Erythroblast (primary cell): ENCODE results near the gene RAD51C.
A peak's percentile ranks its signal among the peaks of the same experiment; 100 is the strongest.

Source experiments
- DNase-seq, 2 experiments: peaks; one replicate each; lab custom pipeline; 2025; lab: John Stamatoyannopoulos, UW
- GATA1 ChIP-seq: IDR thresholded peaks from 2 replicates; pipeline ENCODE4 v1.6.1; 2011; ENCODE audit warnings: low read depth, mild to moderate bottlenecking, control low read depth, low read length, moderate library complexity
- POLR2A ChIP-seq: IDR thresholded peaks from 2 replicates; pipeline ENCODE4 v1.6.1; 2011; ENCODE audit warnings: mild to moderate bottlenecking, low read length

Gene RAD51C

GRCh38 chr17:58694302-58694701, 1.9 kb downstream of the RAD51C start:
- DNase-seq, result no peak
- TF ChIP-seq GATA1 (no peak), POLR2A (no peak)

- DNase-seq, result no peak
- TF ChIP-seq GATA1 (no peak), POLR2A (no peak)
Measured at GRCh38 chr17:58694826-58695225, 2.4 kb downstream of the RAD51C start.

- TF ChIP-seq POLR2A (no peak), GATA1 (no peak)
- no peak for DNase-seq
Measured at GRCh38 chr17:58699771-58700170, 7.4 kb downstream of the RAD51C start.

DNA sequence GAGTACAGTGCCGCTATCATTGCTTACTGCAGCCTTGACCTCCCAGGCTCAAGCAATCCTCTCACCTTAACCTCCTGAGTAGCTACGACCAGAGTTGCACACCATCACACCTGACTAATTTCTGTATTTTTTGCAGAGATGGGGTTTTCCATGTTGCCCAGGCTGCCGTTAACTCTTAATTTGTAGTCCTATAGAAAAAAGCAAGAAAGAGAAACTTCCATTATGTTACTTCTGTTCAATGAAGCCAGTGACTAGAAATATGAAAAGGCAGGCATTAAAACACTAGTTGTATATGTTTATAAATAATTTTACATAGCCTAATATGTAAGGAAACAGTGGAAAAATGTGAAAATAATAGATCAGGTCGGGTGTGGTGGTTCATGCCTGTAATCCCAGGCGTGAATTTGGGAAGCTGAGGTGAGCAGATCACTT, 9.7 kb downstream of the RAD51C start:
- no peak for DNase-seq
- TF ChIP-seq GATA1 (no peak), POLR2A (no peak)

- DNase-seq, result no peak
- TF ChIP-seq POLR2A (no peak), GATA1 (no peak)
Measured at GRCh38 chr17:58702708-58703107, 10.3 kb downstream of the RAD51C start.

- DNase-seq, result no peak
- TF ChIP-seq GATA1 (no peak), POLR2A (no peak)
Measured at GRCh38 chr17:58703137-58703915, 10.9 kb downstream of the RAD51C start.

DNA sequence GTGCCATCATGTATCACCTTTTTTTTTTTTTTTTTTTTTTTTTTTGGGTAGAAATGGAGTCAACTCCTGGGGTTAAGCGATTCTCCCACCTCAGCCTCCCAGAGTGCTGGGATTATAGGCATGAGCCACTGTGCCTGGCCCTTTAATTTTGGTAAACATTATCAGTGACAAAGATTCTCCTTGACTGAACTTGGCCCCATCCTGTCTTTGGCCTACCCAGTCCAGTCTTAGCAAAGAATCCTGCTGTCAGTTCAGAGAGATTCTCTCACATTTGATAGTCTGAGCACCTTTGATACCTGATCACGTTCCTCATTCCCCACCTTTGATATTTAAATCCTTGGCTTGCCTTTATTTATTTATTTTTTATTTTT, 11.5 kb downstream of the RAD51C start:
- no peak for DNase-seq
- TF ChIP-seq POLR2A (no peak), GATA1 (no peak)

GRCh38 chr17:58706351-58707140, 14.1 kb downstream of the RAD51C start:
- peak; percentile 19 to 66 for DNase-seq
- TF ChIP-seq POLR2A (no peak), GATA1 (no peak)

- peak; percentile 65 to 81 for DNase-seq
- TF ChIP-seq POLR2A (no peak), GATA1 (no peak)
Measured at GRCh38 chr17:58710948-58711552, 18.6 kb downstream of the RAD51C start.

DNA sequence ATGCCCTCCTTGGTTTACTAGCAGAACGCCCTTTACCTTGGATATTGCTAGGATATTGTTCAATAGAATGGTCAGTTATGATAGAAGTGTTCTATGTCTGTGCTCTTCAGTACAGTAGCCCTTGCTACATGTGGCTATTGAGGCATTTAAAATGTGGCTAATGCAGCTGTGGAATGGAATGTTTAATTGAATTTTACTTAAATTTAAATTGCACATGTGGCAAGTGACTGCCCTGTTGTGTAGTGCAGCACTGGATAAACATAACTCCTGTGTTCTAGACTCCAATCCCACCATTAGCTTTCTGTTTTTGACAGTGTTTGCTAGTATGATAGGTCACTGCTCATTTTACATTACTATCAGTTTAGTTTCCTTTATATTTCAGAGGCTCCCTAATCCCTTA, 29.9 kb downstream of the RAD51C start:
- TF ChIP-seq GATA1 (no peak), POLR2A (no peak)
- no peak for DNase-seq

GRCh38 chr17:58722696-58723095, 30.3 kb downstream of the RAD51C start:
- no peak for DNase-seq
- TF ChIP-seq GATA1, result no peak
- no peak for TF ChIP-seq POLR2A

GRCh38 chr17:58728798-58729197, 36.4 kb downstream of the RAD51C start:
- DNase-seq, result no peak
- no peak for TF ChIP-seq GATA1
- no peak for TF ChIP-seq POLR2A

- DNase-seq, result no peak
- no peak for TF ChIP-seq POLR2A
- no peak for TF ChIP-seq GATA1
Measured at GRCh38 chr17:58730937-58731336, 38.5 kb downstream of the RAD51C start.

DNA sequence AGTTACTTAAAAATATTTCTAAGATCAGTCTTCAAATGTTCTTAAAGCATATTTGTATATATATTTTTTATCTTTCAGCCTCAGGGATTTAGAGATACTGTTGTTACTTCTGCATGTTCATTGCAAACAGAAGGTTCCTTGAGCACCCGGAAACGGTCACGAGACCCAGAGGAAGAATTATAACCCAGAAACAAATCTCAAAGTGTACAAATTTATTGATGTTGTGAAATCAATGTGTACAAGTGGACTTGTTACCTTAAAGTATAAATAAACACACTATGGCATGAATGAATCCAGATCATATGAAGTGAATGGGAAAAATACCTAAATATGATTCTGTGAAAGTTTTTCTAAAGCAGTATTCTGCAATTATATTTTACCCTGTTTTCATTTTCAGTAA, 41.6 kb downstream of the RAD51C start:
- no peak for DNase-seq
- TF ChIP-seq GATA1 (no peak), POLR2A (no peak)
